Measurements from ENCODE around the gene VMAC.

The VMAC gene

DNA sequence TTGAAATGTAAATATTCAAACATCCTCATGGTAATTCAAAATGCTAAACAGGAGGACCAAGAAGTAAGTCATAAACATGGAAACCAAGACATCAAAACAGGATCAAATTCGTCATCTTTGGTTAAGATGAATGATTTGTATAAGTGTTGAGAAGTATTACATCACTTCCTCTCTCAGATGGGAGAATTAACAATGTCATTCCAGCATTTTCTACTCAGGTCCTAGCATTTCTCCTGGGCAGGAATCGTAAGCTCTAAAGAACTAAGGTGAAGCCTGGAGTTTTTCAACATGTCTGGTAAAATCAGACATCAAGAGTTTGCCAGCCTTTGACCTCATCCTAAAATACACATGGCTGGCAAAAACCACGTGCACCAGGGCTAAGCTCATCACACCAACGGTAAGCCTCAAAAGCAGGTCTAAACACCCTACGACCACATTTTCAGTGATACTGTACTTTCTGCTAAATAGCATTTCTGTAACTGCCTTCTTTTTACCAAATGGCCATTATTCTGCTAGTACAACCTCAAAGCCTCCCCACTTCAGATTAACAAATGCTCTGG is 48.4 kb downstream of the VMAC start:
- no peak for DNase-seq (ENCODE audit: low spot score)

DNA sequence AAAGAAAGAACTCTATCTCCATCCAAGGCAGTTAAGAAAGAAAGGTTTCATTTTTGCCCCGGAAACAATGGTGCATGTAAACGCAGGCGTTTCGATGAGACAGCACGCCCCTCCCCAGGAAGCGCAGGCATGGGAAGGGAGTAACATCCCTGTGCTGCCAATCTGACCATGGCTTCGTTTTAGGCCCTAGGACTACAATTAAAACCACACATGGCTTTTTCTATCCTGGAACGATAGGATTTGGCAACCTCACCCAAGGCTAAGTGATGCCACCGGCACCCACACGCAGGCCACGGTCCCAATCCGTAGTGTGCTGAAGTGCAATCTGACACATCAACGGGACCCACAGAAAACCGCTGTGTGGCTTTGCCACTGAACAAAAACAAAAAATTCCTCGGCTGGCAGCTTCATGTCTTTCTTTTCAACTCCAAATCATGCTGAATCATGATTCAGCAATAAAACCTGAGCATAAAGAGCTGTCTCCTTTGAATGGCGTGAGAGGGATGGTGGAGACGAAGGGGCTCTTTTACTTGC is 49.1 kb downstream of the VMAC start:
- no peak for DNase-seq (ENCODE audit: low spot score)

DNA sequence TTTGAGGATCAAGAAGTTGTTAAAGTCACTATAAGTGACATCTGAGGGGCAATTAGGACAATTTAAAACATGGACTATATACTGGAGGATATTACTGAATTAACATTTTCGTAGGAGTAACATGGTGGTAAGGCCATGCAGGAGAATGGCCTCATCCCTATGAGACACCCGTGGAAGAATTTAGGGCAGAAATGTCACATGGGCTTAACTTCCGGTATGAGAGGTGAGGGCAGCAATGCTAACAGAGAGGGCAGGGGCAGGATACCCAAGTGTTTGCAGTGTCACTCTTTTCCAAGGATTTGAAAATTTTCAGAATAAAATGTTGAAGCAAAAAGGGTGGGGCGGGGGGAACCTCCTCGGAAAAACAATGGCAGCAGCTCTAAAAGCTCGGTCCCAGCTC is 49.6 kb downstream of the VMAC start:
- DNase-seq (ENCODE audit: low spot score): no peak

DNA sequence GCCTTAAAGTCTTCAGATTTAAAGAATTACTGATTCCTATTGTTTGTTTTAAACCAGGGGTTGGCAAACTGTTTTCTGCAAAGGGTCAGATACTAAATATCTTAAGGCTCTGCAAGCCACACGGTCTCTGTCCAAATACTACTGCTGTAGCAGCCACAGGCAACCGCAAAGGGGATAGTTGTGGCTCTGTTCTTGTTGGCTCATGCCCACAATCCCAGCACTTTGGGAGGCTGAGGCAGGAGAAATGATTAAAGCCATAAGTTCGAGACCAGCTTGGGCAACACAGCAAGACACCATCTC is 50.9 kb downstream of the VMAC start:
- no peak for DNase-seq (ENCODE audit: low spot score)

DNA sequence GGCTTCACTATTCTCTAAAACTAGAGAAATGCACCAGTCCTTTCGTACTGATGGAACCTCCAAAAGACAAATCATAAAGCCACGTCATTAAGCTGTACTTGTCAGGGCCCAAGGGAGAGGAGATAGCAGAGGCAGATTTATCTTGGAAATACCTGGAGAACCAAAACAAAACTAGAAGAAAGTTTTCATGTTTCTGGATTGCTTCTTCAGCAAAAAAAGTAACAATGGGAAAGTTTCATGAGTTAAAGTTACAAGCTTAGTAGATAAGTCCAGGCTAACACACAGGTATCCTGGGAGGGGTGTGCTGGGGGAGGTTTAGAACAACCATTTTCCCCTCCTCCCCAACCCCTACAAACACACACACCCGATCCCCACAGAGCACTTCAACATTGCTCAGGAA is 51.7 kb downstream of the VMAC start:
- DNase-seq (ENCODE audit: low spot score): no peak

DNA sequence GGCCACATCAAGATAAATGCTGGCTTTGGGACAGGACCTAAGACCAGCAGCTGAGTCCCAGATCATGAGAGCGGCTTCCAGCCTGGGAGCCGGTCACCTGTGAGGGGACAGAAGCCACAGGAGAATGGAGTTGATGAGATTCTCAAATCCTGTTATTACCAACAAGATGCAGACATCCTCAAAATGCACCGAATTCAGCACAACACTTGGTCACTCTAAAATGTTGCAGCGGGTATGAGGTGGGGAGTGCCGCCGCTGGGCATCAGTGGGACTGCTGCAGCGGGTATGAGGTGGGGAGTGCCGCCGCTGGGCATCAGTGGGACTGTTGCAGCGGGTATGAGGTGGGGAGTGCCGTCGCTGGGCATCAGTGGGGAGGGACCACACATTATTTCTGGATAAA is 52.1 kb downstream of the VMAC start:
- DNase-seq (ENCODE audit: low spot score): no peak

DNA sequence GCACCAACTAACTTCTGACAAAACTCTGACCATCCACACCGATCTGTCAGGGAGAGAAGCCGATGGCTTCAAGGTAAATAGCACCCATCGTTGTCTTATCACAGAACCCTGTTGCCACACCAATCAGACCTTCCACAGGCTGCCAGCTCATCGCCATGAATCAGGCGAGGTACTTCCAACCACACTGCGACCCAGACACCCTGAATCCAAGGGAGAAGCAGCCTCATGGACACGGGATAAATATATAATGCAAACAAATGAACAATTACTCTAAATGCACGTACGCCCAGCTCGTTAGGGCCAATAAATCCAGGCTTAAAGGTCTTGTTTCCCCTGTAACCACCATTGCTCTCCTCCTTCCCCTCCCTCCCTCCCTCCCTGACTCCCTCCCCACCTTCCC is 52.5 kb downstream of the VMAC start:
- no peak for DNase-seq (ENCODE audit: low spot score)

DNA sequence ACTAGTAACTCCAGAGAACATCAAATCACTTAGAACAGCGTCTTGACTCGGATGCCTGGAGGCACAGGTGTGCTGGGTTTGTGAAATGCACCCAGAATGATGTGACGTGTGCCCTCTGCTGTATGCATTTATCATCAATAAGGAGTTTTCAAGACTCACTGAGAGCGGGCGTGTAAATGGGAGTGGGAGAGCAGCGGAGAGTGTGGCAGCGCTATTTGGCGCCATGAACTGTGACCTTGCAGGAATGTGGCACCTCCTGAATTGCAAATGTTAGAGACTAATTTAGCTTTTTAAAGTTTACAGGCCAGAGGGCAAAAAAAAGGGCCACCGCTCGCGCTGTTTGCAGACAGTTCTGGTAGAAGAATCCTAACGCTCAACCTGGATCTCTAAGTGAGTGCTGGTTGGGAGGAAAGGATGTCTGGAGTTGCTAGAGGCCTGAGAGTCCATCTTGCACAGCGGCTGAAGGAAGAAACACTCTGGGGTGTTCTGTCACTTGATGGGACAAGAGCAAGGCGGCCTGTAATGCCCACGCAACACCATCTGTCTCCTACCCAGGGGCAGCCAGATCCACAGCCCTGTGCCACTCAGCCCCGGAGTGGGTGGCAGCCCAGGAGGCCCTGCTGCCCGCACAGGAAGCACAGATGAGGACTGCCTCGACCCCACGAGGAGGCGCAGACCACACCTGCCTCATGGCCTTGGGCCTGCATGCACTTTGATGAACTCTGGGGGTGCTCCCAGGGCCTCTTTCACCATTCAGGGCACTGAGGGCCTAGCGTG is 53.6 kb downstream of the VMAC start:
- no peak for DNase-seq (ENCODE audit: low spot score)

DNA sequence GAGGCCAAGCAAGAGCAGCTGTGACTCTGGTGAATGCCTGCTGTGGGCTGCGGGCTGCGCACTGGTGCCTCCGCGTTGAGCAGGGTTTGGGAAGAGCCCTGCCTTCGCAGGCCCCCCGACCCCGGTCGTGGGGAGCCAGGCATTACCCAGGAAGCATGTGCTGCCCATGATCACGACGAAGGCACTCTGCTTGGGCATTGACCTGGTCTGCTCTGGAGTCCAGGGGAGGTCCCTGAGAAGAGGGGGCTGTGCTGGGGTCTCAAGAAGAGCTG is 54.1 kb downstream of the VMAC start:
- DNase-seq (ENCODE audit: low spot score): no peak

DNA sequence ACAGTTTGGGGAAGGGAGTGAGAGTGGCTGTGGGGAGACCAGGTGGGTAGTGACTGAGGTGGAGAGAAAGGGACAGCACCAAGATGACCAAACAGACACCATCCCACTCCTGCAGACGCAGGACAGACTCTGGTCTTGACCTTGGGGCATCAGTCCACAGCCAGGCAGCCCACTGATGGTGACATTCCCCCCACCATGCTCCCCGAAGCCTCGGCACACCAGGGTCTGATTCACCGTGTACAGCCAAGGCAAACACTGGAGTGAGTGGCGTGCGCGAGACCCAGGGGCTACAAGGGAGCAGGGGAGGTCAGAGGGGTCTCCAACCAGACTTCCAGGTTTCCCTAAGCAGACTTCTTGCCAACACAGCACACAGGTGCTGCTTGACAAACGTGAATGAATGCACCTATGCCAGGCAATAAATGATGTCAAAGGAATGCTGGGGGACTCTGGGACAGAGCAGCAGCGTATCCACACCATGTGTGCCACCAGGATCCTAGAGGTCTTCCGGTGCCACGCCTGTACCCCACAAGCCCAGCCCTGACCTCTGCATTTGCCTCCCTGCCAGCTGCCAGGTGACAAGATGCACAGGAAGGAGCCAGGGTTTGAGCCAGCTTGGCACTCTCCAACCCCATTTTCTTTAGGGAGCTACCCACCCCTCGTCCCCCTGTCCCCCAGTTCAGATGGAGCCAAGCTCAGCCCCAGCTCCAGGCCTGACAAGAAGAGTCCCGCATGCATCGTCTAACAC is 54.8 kb downstream of the VMAC start:
- DNase-seq (ENCODE audit: low spot score): no peak
